H1 (cell line): ENCODE measurements around the gene RSRC2. TPM values are rescaled to one million over a fixed set of nuclear protein-coding genes. Genes with fewer than 3 reads are reported as not detected.

ENCODE experiments used
- CBX8 ChIP-seq: fragments of 300-800, 300-1000 bp; sonication (generic); IDR thresholded peaks from 2 replicates; pipeline ENCODE4 v1.7.1; 2016; ENCODE audit warnings: low read depth, low read length, borderline replicate concordance
- KDM4A ChIP-seq: IDR thresholded peaks from one replicate; pipeline ENCODE4 v1.7.1; 2012; ENCODE audit warnings: low read depth, mild to moderate bottlenecking, moderate library complexity, low read length, inconsistent platforms; ENCODE audit not compliant: severe bottlenecking
- NANOG ChIP-seq: IDR thresholded peaks from 2 replicates; pipeline ENCODE4 v1.6.1; 2011; ENCODE audit warnings: low read length, low read depth, mild to moderate bottlenecking, inconsistent platforms; ENCODE audit not compliant: insufficient read depth, poor library complexity, severe bottlenecking
- NRF1 ChIP-seq: IDR thresholded peaks from 2 replicates; pipeline ENCODE4 v1.6.1; 2011; ENCODE audit warnings: mild to moderate bottlenecking, low read depth, low read length, improper control_type of control experiment
- SP1 ChIP-seq: IDR thresholded peaks from 2 replicates; pipeline ENCODE4 v1.6.1; 2011; ENCODE audit warnings: low read depth, low read length
- SP2 ChIP-seq: IDR thresholded peaks from 2 replicates; pipeline ENCODE4 v1.6.1; 2012; ENCODE audit warnings: mild to moderate bottlenecking, low read length, inconsistent platforms
- TEAD4 ChIP-seq: IDR thresholded peaks from 2 replicates; pipeline ENCODE4 v1.6.1; 2012; ENCODE audit warnings: low read depth, low read length, inconsistent platforms, mixed read lengths
- polyA plus RNA-seq, 7 experiments: library from polyadenylated mRNA; depleted of rRNA in 3 of 7; stranded (reverse) in 5 of 7; unstranded in 2 of 7; fragments of >200 nt in 5 of 7; fragments of 200-250 nt in 2 of 7; gene quantifications; 1 replicate in 5 of 7; 2 replicates in 1 of 7; 4 replicates in 1 of 7; pipeline versions ENCODE4 v1.2.1 to v1.2.3, GENCODE V29; 2011 to 2013; ENCODE audit warnings: missing spikeins in 2 of 7, mixed read lengths in 2 of 7
- total RNA-seq: library from RNA; stranded (reverse); fragmentation: NEBNext Ultra II Directional; extraction: Animal tissue kit (Norgen Biotek cat#: 25700); gene quantifications from 2 replicates; pipeline ENCODE4 v1.2.1, GENCODE V29; 2021

The RSRC2 gene
- total and polyA plus RNA-seq, 2 of the 8 experiments (the other 6 are each of a cell fraction or from before 2014, with no cell fraction given), result 15.9 to 71.4 TPM

DNA sequence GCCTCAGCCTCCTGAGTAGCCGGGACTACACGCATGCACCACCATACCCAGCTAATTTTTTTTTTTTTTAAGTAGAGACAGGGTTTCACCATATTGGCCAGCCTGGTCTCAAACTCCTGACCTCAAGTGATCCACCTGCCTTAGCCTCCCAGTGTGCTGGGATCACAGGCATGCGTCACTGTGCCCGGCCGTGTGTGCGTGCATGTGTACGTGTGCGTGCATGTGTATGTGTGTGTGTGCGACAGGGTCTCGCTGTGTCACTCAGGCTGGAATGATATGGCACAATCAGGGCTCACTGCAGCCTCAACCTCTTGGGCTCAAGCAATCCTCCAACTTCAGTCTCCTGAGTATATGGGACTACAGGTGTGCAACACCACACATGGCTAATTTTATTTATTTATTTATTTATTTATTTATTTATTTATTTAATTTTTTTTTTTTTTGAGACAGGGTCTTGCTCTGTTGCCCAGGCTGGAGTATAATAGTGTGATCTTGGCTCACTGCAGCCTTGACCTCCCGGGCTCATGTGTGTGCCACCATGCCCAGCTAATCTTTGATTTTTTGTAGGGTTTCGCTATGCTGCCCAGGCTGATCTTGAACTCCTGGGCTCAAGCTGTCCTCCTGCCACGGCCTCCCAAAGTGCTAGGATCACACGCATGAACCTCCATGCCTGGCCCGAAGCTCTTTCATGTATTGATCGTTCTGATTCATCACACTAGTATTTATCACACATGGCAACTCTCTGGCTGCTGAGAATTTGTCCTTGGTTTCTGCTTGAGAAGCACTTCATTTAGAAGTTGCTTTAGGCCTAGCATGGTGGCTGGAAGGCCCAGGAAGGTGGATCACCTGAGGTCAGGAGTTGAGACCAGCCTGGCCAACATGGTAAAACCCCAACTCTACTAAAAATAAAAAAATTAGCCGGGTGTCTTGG, 68.4 kb downstream of the RSRC2 start (continued):
- no peak for TF ChIP-seq KDM4A
- no peak for TF ChIP-seq NANOG
- no peak for TF ChIP-seq SP2
- TF ChIP-seq TEAD4, result no peak
- TF ChIP-seq SP1, result no peak
- TF ChIP-seq NRF1, result no peak
- TF ChIP-seq CBX8, result no peak
